GM21825 (cell line): Measurements from ENCODE around the gene SCP2D1.

Source experiments
- ATAC-seq: cut with Tn5 transposase; IDR thresholded peaks from one replicate; pipeline ENCODE4 v1.9.1; 2021; ENCODE audit warnings: mild to moderate bottlenecking, moderate library complexity; ENCODE audit not compliant: unreplicated experiment

The SCP2D1 gene

DNA sequence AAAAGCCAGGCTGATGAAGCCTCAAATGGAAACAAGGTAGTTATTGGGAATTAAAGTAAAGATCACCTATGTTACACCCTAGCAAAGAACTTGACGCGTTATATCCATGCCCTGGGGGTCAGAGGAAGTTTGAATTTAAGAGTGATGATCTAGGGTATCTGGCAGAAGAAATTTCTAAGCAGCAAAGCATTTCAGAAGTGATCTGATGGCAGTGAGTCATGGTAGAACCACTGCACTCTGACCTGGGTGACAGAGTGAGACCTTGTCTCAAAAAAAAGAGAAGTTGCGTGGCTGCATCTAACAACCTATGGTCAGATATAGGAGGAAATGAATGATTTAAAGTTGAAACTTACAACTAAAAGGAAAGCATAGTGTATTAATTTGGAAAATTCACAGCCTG is 45.2 kb downstream of the SCP2D1 start:
- ATAC-seq: no peak
